HUES48 (cell line): ENCODE measurements around the gene SNX7.

Experiments used
- H3K27ac ChIP-seq: one replicate; pipeline ENCODE4 v1.7.0; 2013; ENCODE audit warnings: low read depth, low read length, inconsistent platforms
- H3K27me3 ChIP-seq: 2 replicates; pipeline ENCODE4 v1.6.1; 2013; ENCODE audit warnings: mild to moderate bottlenecking, low read length; ENCODE audit not compliant: control insufficient read depth, insufficient read depth
- H3K36me3 ChIP-seq: 2 replicates; pipeline ENCODE4 v1.6.1; 2013; ENCODE audit warnings: low read length; ENCODE audit not compliant: control insufficient read depth, insufficient read depth
- H3K4me1 ChIP-seq: 2 replicates; pipeline ENCODE4 v1.6.1; 2013; ENCODE audit warnings: mild to moderate bottlenecking, low read length; ENCODE audit not compliant: control insufficient read depth, insufficient read depth
- H3K4me3 ChIP-seq: 2 replicates; pipeline ENCODE4 v1.5.1; 2013; ENCODE audit warnings: mild to moderate bottlenecking, low read depth, low read length
- H3K9ac ChIP-seq: 2 replicates; pipeline ENCODE4 v1.6.1; 2013; ENCODE audit warnings: mild to moderate bottlenecking, low read depth, low read length, moderate library complexity
- H3K9me3 ChIP-seq: 2 replicates; pipeline ENCODE4 v1.6.1; 2013; ENCODE audit warnings: low read length; ENCODE audit not compliant: control insufficient read depth, insufficient read depth

Gene SNX7

DNA sequence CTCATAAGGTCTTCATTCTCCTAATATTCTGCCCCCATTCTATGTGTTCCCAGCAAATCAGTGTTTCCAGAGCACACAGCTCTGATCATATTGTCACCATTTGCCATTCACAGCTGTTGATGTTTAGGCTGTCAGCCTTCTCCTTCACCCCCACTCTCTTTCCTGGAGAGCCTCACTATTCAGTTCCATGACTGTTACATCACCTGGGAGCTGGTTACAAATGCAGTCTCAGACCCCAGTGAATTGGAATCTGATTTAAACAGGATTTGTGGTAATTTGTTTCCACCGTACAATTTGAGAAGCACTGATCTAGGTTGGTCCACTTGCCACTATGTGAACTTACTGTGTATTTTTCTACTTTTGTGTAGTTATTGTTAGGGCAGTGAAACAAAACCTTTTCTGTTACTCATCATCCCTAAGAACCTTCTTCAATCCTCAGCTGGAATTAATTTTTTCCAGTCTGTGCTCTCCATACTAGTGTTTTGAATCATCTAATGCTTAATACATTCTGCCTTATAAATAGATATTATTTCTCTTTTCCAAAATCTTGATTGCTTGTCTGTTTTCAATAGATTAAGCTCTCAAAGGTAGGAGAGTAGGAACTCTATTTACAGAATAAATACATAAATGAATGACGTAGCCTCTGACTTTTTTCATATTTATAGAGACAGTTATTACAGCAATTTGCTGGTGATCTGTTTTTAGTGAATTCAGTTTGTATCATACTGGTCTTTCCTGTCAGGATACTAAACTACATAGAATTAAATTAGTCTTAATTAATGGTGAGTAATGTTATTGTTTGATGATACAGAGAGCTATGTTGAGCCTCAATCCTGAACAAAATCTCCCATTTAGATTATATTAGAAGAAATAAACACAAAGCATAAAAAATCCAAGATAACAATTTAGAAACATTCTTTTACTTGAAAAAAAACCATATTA is 8.1 kb downstream of the SNX7 start:
- H3K27me3 ChIP-seq: no peaks in the 10 kb centered on the region
- no peak overlapping the region for H3K9ac ChIP-seq
- no peaks in the 10 kb centered on the region for H3K9me3 ChIP-seq
- no peak overlapping the region for H3K4me3 ChIP-seq
- H3K36me3 ChIP-seq: 0 out of 2 replicates have a peak, but pooled peaks cover 2% of the 10 kb centered on the region
- no peaks in the 10 kb centered on the region for H3K4me1 ChIP-seq
- no peak overlapping the region for H3K27ac ChIP-seq

GRCh38 chr1:98672189-98672588 is 10.7 kb downstream of the SNX7 start:
- Histone ChIP-seq H3K9ac (no peak overlapping the region), H3K4me3 (no peak overlapping the region), H3K27me3 (no peaks in the 10 kb centered on the region), H3K9me3 (no peaks in the 10 kb centered on the region), H3K4me1 (peaks cover 15% of the 10 kb centered on the region), H3K36me3 (no peaks in the 10 kb centered on the region), H3K27ac (no peak overlapping the region)

DNA sequence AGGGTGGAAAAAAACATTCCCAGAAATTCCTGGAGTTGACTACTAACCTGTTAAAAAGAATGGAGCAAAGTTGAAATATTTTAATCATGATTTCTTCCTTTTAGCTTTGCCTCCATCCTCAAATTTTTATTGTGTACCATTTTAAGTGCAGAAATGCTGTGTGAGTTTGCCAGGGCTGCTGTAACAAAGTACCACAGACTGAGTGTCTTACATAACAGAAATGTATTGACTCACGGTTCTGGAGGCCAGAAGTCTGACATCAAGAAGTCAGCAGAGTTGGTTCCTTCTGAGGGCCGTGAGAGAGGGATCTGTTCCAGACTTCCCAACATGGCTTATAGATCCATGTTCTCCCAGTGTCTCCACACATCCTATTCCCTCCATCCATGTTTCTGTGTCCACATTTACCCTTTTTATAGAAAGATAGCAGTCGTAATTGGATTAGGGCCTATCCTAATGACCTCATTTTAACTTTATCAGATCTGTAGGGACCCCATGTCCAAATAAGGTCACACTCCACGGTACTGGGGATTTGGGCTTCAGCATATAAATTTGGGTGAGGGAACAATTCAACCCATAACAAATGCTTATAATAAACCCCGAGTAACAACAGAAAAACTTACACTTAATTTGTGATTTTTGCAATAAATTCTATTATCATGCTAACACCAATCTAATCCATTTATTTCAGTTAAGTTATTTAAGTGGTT is 12.7 kb downstream of the SNX7 start:
- no peak overlapping the region for H3K27ac ChIP-seq
- H3K9me3 ChIP-seq: no peaks in the 10 kb centered on the region

GRCh38 chr1:98675282-98675681 is 13.8 kb downstream of the SNX7 start:
- Histone ChIP-seq H3K9ac (no peak overlapping the region), H3K4me3 (no peak overlapping the region), H3K9me3 (no peaks in the 10 kb centered on the region), H3K36me3 (no peaks in the 10 kb centered on the region), H3K4me1 (peaks cover 15% of the 10 kb centered on the region), H3K27me3 (no peaks in the 10 kb centered on the region), H3K27ac (no peak overlapping the region)

More for the DNA sequence above, 12.7 kb downstream of the SNX7 start:
- H3K27me3 ChIP-seq: no peaks in the 10 kb centered on the region
- H3K4me3 ChIP-seq: no peak overlapping the region
- no peak overlapping the region for H3K9ac ChIP-seq
- H3K4me1 ChIP-seq: peaks cover 15% of the 10 kb centered on the region
- H3K36me3 ChIP-seq: no peaks in the 10 kb centered on the region

DNA sequence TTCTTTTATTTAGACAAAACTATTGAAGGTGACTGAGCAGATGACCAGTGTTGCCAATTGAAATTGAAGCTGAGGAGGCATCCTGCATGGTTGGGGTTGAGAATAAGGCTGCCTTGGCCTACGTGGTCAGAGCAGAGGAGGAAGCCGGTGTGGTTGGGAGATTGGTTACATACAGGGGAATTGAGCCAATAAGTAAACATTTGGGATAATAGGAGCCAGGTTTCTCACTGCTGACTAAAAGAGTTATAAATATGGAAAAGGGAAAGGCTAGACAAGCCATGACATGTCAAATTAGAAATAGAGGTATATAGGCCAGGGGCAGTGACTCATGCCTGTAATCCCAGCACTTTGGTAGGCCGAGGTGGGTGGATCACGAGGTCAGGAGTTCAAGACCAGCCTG is 15.8 kb downstream of the SNX7 start:
- H3K36me3 ChIP-seq: no peaks in the 10 kb centered on the region
- H3K9ac ChIP-seq: no peak overlapping the region
- no peak overlapping the region for H3K27ac ChIP-seq
- H3K27me3 ChIP-seq: no peaks in the 10 kb centered on the region
- H3K4me1 ChIP-seq: peaks cover 15% of the 10 kb centered on the region
- H3K9me3 ChIP-seq: no peaks in the 10 kb centered on the region
- H3K4me3 ChIP-seq: no peak overlapping the region

DNA sequence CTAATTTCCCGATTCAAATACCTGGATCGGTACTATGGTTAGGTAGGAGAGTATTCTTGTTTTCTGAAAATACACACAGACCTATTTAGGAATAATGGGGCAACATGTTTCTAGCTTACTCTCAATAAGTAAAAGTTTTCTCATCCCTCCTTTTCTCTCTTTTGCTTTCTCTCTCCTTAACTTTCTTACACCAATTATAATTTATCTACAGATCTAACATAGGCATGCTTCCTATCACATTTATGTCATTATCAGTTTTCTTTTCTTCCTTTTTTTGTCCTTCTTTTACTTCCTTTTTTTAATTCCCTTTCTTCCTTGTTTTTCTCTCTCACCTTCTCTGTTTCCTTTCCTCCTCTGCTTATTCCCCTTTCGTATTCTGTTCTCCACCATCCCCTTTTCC is 20.3 kb downstream of the SNX7 start:
- H3K4me3 ChIP-seq: no peak overlapping the region
- no peaks in the 10 kb centered on the region for H3K9me3 ChIP-seq
- no peaks in the 10 kb centered on the region for H3K4me1 ChIP-seq
- H3K27ac ChIP-seq: no peak overlapping the region
- no peak overlapping the region for H3K9ac ChIP-seq
- H3K27me3 ChIP-seq: no peaks in the 10 kb centered on the region
- H3K36me3 ChIP-seq: peaks cover 9% of the 10 kb centered on the region

DNA sequence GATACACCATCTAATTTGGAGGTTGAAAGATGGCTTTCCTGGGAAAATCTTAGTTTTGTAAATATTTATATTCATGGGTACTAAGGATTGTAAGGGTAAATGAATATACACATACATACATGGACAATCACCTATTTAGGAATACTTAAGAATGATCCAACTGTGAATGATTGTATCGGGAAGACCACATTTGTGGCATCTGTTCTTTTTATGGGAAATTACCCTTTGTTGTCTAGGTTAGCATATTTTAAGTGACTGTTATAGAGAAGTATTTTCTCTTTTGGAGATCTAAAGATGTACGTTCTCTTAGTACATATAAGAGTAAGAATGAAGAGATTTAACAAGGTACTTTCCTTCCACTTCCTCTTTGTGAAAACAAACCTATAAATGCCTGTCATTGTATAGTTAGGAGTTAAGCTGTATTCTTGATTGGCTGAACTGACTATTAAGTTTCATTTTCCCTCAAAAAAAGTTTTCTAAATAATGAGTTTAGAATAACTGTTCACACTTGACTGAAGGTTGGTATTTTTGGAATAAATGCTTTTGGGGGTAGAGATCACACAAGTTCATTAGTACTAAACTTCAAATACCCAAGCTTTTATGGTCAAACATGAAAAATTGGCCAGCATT is 26.7 kb downstream of the SNX7 start:
- Histone ChIP-seq H3K27me3 (no peaks in the 10 kb centered on the region), H3K4me3 (no peak overlapping the region), H3K9me3 (no peaks in the 10 kb centered on the region), H3K36me3 (peaks cover 9% of the 10 kb centered on the region), H3K4me1 (no peaks in the 10 kb centered on the region), H3K9ac (no peak overlapping the region), H3K27ac (no peak overlapping the region)

DNA sequence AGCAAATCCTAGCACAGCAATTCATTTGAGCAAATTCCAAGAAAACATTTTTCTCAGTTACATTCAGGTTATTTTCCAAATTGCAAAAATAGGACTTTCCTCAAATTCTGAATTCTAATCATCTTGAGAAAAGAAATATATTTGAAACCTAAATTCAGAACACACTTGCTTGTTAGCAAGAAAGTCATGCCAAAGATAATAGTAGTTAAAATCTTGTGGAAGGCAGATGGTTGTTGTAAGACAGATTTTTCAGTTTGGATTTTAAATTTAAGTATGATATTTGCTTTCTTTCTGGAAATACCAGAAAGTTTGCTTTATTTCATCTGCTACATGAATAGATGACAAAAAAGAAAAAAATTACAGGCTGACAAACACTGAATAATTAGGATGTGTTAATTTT is 29.1 kb downstream of the SNX7 start:
- no peaks in the 10 kb centered on the region for H3K27me3 ChIP-seq
- no peak overlapping the region for H3K9ac ChIP-seq
- no peak overlapping the region for H3K4me3 ChIP-seq
- H3K36me3 ChIP-seq: 0 out of 2 replicates have a peak, but pooled peaks cover 3% of the 10 kb centered on the region
- no peak overlapping the region for H3K27ac ChIP-seq
- no peaks in the 10 kb centered on the region for H3K9me3 ChIP-seq
- H3K4me1 ChIP-seq: no peaks in the 10 kb centered on the region

DNA sequence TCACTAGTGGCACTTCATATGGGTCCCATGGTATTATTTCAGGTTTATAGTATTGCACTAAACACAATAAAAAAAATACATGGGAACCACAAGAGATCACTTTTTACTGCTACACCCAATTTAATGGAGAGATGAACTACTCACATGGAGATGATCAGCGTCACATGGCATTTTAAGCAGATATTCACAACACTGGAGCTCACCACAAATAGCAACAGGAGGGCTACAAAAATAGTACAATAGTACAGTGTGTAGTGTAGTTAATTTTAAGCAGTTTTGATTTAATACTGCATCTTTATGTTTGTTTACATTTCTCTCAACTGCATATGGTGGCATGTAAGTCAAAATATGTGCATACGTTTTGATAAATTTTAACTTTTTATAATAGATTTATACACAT is 31.0 kb downstream of the SNX7 start:
- no peaks in the 10 kb centered on the region for H3K36me3 ChIP-seq
- no peaks in the 10 kb centered on the region for H3K4me1 ChIP-seq
- no peak overlapping the region for H3K9ac ChIP-seq
- no peaks in the 10 kb centered on the region for H3K27me3 ChIP-seq
- H3K27ac ChIP-seq: no peak overlapping the region
- no peak overlapping the region for H3K4me3 ChIP-seq
- no peaks in the 10 kb centered on the region for H3K9me3 ChIP-seq

GRCh38 chr1:98693385-98693784 is 31.9 kb downstream of the SNX7 start:
- Histone ChIP-seq H3K4me3 (no peak overlapping the region), H3K9me3 (no peaks in the 10 kb centered on the region), H3K27me3 (no peaks in the 10 kb centered on the region), H3K4me1 (no peaks in the 10 kb centered on the region), H3K36me3 (no peaks in the 10 kb centered on the region), H3K9ac (no peak overlapping the region), H3K27ac (no peak overlapping the region)

GRCh38 chr1:98696077-98696476 is 34.6 kb downstream of the SNX7 start:
- Histone ChIP-seq H3K4me3 (no peak overlapping the region), H3K9me3 (no peaks in the 10 kb centered on the region), H3K4me1 (no peaks in the 10 kb centered on the region), H3K27me3 (no peaks in the 10 kb centered on the region), H3K36me3 (0 out of 2 replicates have a peak, but pooled peaks cover 4% of the 10 kb centered on the region), H3K9ac (no peak overlapping the region), H3K27ac (no peak overlapping the region)
